K562 (cell line): Measurements from ENCODE around the gene CLCNKA.

Experiments
- EP300 ChIP-seq: IDR thresholded peaks from 2 replicates; pipeline ENCODE4 v1.6.1; 2012; ENCODE audit warnings: low read length, improper control_type of control experiment
- EZH2 ChIP-seq: IDR thresholded peaks from 2 replicates; pipeline ENCODE4 v1.6.1; 2012; ENCODE audit warnings: low read depth, mild to moderate bottlenecking, inconsistent platforms, low read length, borderline replicate concordance
- FOXJ3 ChIP-seq: sonication (generic); formaldehyde crosslinking; IDR thresholded peaks from 2 replicates; pipeline ENCODE4 v1.4.0; 2020; ENCODE audit warnings: mild to moderate bottlenecking, missing genetic modification reagents
- KDM1A ChIP-seq, 2 experiments: fragments of 450-650 bp; IDR thresholded peaks; 2 replicates each; pipeline ENCODE4 v1.6.1; 2016; ENCODE audit warnings: mild to moderate bottlenecking in 2 of 2
- TFE3 ChIP-seq: fragments of 450-650 bp; formaldehyde crosslinking; IDR thresholded peaks from 2 replicates; pipeline ENCODE4 v1.4.0; 2020; ENCODE audit warnings: mild to moderate bottlenecking, mixed read lengths
- TF ChIP-seq, protein P1 (sequence below), 3 experiments: IDR thresholded peaks in 2 of 3; conservative IDR thresholded peaks in 1 of 3; 2 replicates each; pipeline ENCODE4 v1.5.1; 2011 to 2012; ENCODE audit warnings: low read length in 3 of 3, mild to moderate bottlenecking in 3 of 3, control low read depth in 2 of 3, improper control_type of control experiment in 1 of 3, inconsistent platforms in 1 of 3, low read depth in 1 of 3, mixed read lengths in 1 of 3, moderate library complexity in 1 of 3; ENCODE audit not compliant: insufficient read depth in 2 of 3
- TF ChIP-seq, protein P2 (sequence below): sonication (generic); formaldehyde crosslinking; IDR thresholded peaks from 2 replicates; pipeline ENCODE4 v1.8.1; 2023; ENCODE audit warnings: mild to moderate bottlenecking, missing genetic modification reagents

DNA sequence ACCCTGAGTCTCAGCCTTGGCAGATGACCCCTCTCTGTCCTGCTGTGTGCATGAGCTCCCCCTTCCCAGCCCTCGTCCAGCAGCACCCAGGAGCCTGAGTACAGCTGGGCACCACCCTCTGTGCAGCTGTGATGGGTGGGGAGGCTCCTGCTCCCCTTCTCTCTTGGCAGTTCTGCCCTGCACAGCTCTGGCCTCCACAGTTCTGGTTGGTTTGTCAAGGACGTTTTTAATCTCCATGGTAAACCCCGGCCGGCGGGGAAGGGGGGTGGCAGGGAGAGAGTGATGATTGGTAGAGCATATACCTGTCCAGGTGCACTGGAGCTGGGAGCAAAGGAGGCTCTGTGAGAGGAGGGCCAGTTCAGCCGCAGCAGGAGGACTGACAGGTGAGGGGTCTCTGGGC lies at the start of gene CLCNKA:
- TF ChIP-seq, protein P1, sequence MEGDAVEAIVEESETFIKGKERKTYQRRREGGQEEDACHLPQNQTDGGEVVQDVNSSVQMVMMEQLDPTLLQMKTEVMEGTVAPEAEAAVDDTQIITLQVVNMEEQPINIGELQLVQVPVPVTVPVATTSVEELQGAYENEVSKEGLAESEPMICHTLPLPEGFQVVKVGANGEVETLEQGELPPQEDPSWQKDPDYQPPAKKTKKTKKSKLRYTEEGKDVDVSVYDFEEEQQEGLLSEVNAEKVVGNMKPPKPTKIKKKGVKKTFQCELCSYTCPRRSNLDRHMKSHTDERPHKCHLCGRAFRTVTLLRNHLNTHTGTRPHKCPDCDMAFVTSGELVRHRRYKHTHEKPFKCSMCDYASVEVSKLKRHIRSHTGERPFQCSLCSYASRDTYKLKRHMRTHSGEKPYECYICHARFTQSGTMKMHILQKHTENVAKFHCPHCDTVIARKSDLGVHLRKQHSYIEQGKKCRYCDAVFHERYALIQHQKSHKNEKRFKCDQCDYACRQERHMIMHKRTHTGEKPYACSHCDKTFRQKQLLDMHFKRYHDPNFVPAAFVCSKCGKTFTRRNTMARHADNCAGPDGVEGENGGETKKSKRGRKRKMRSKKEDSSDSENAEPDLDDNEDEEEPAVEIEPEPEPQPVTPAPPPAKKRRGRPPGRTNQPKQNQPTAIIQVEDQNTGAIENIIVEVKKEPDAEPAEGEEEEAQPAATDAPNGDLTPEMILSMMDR (IDR thresholded peaks at IDR 0.05 in 2 of 3, conservative IDR thresholded peaks at IDR 0.05 in 1 of 3; ENCODE audit: insufficient read depth in 2 of 3, low read depth in 1 of 3, low read length in 3 of 3), result no peak
- TF ChIP-seq EP300 (no peak), FOXJ3 (CRISPR knock-in tag) (no peak), KDM1A (IDR thresholded peaks at IDR 0.05) (no peak), EZH2 (no peak), TFE3 (CRISPR knock-in tag) (no peak)
- TF ChIP-seq, protein P2, sequence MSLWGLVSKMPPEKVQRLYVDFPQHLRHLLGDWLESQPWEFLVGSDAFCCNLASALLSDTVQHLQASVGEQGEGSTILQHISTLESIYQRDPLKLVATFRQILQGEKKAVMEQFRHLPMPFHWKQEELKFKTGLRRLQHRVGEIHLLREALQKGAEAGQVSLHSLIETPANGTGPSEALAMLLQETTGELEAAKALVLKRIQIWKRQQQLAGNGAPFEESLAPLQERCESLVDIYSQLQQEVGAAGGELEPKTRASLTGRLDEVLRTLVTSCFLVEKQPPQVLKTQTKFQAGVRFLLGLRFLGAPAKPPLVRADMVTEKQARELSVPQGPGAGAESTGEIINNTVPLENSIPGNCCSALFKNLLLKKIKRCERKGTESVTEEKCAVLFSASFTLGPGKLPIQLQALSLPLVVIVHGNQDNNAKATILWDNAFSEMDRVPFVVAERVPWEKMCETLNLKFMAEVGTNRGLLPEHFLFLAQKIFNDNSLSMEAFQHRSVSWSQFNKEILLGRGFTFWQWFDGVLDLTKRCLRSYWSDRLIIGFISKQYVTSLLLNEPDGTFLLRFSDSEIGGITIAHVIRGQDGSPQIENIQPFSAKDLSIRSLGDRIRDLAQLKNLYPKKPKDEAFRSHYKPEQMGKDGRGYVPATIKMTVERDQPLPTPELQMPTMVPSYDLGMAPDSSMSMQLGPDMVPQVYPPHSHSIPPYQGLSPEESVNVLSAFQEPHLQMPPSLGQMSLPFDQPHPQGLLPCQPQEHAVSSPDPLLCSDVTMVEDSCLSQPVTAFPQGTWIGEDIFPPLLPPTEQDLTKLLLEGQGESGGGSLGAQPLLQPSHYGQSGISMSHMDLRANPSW (CRISPR knock-in tag), result no peak
